Neural cell (in vitro differentiated cells): ENCODE results near the gene FAM170B.

Experiments used
- CTCF ChIP-seq: fragments of 450-650 bp; IDR thresholded peaks from 2 replicates; pipeline ENCODE4 v1.5.1; 2014; ENCODE audit warnings: antibody characterized with exemption, mild to moderate bottlenecking, moderate library complexity; ENCODE audit not compliant: poor library complexity, severe bottlenecking
- EP300 ChIP-seq: fragments of 450-650 bp; conservative IDR thresholded peaks from 2 replicates; pipeline ENCODE4 v1.6.1; 2014; ENCODE audit warnings: antibody characterized with exemption, mild to moderate bottlenecking, moderate library complexity; ENCODE audit not compliant: poor library complexity, severe bottlenecking
- EZH2 ChIP-seq: fragments of 200-600, 300-800 bp; shearing (Covaris generic), sonication (generic); IDR thresholded peaks from 2 replicates; pipeline ENCODE4 v1.6.1; 2014; ENCODE audit warnings: antibody characterized with exemption, low read length, borderline replicate concordance, mild to moderate bottlenecking; ENCODE audit not compliant: insufficient read depth, poor library complexity, severe bottlenecking
- POLR2AphosphoS5 ChIP-seq: IDR thresholded peaks from 2 replicates; pipeline ENCODE4 v1.6.1; 2012
- RAD21 ChIP-seq: fragments of 450-650 bp; conservative IDR thresholded peaks from 2 replicates; pipeline ENCODE4 v1.6.1; 2014; ENCODE audit warnings: antibody characterized with exemption, mild to moderate bottlenecking, moderate library complexity
- SMC3 ChIP-seq: fragments of 450-650 bp; conservative IDR thresholded peaks from 2 replicates; pipeline ENCODE4 v1.6.1; 2014; ENCODE audit warnings: antibody characterized with exemption, mild to moderate bottlenecking, moderate library complexity; ENCODE audit not compliant: poor library complexity
- TAF1 ChIP-seq: IDR thresholded peaks from 2 replicates; pipeline ENCODE4 v1.6.1; 2012; ENCODE audit warnings: low read depth
- TF ChIP-seq, protein P1 (sequence below): IDR thresholded peaks from 2 replicates; pipeline ENCODE4 v1.6.1; 2012; ENCODE audit warnings: borderline replicate concordance

GRCh38 chr10:49178489-49179471 is 45.0 kb upstream of the FAM170B start:
- TF ChIP-seq EZH2 (no peak), RAD21 (no peak), CTCF (no peak), SMC3 (no peak), TAF1 (no peak), EP300 (no peak), POLR2AphosphoS5 (no peak)
- TF ChIP-seq, protein P1, sequence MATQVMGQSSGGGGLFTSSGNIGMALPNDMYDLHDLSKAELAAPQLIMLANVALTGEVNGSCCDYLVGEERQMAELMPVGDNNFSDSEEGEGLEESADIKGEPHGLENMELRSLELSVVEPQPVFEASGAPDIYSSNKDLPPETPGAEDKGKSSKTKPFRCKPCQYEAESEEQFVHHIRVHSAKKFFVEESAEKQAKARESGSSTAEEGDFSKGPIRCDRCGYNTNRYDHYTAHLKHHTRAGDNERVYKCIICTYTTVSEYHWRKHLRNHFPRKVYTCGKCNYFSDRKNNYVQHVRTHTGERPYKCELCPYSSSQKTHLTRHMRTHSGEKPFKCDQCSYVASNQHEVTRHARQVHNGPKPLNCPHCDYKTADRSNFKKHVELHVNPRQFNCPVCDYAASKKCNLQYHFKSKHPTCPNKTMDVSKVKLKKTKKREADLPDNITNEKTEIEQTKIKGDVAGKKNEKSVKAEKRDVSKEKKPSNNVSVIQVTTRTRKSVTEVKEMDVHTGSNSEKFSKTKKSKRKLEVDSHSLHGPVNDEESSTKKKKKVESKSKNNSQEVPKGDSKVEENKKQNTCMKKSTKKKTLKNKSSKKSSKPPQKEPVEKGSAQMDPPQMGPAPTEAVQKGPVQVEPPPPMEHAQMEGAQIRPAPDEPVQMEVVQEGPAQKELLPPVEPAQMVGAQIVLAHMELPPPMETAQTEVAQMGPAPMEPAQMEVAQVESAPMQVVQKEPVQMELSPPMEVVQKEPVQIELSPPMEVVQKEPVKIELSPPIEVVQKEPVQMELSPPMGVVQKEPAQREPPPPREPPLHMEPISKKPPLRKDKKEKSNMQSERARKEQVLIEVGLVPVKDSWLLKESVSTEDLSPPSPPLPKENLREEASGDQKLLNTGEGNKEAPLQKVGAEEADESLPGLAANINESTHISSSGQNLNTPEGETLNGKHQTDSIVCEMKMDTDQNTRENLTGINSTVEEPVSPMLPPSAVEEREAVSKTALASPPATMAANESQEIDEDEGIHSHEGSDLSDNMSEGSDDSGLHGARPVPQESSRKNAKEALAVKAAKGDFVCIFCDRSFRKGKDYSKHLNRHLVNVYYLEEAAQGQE: no peak
